Measurements from ENCODE around the gene TTLL10.

- TF ChIP-seq CTCF (conservative IDR thresholded peaks at IDR 0.05) (no peak), EZH2 (IDR thresholded peaks at IDR 0.05; ENCODE audit: low read depth) (no peak)
These were observed 3.9 kb downstream of the TTLL10 start for GRCh38 chr1:1177452-1178206.

Measured in PC-9 (cell line).